Neural progenitor cell (in vitro differentiated cells): ENCODE results near the gene MORN5. TPM values are rescaled to one million over a fixed set of nuclear protein-coding genes. Genes with fewer than 3 reads are reported as not detected.

Experiments
- DNase-seq: peaks from one replicate; pipeline ENCODE4 v3.0.0-alpha.2; 2016; ENCODE audit warnings: low spot score
- H2AFZ ChIP-seq: fragments of 200-600 bp; sonication (generic); replicated peaks from 2 replicates; pipeline ENCODE4 v1.6.1; 2016; ENCODE audit warnings: antibody characterized with exemption
- H3F3A ChIP-seq: fragments of 200-600 bp; sonication (generic); 2 replicates; pipeline ENCODE4 v1.6.1; 2016; ENCODE audit warnings: antibody characterized with exemption, low read depth
- H3K27ac ChIP-seq: fragments of 200-600 bp; sonication (generic); 2 replicates; pipeline ENCODE4 v1.5.1; 2016; ENCODE audit warnings: mild to moderate bottlenecking
- H3K27me3 ChIP-seq: fragments of 200-600 bp; sonication (generic); 2 replicates; pipeline ENCODE4 v1.6.1; 2016; ENCODE audit warnings: mild to moderate bottlenecking, moderate library complexity
- H3K36me3 ChIP-seq: fragments of 200-600 bp; sonication (generic); 2 replicates; pipeline ENCODE4 v1.5.1; 2016
- H3K4me1 ChIP-seq: fragments of 200-600 bp; sonication (generic); 2 replicates; pipeline ENCODE4 v1.6.1; 2016; ENCODE audit warnings: mixed run types
- H3K4me2 ChIP-seq: fragments of 200-600 bp; sonication (generic); 2 replicates; pipeline ENCODE4 v1.6.1; 2016
- H3K4me3 ChIP-seq: fragments of 200-600 bp; sonication (generic); 2 replicates; pipeline ENCODE4 v1.5.1; 2016
- H3K79me2 ChIP-seq: fragments of 200-600 bp; sonication (generic); 2 replicates; pipeline ENCODE4 v1.6.1; 2016; ENCODE audit warnings: low read depth
- H3K9ac ChIP-seq: fragments of 200-600 bp; sonication (generic); 2 replicates; pipeline ENCODE4 v1.6.1; 2016
- H3K9me3 ChIP-seq: fragments of 200-600 bp; sonication (generic); 2 replicates; pipeline ENCODE4 v1.5.1; 2016; ENCODE audit warnings: low read depth
- H4K20me1 ChIP-seq: fragments of 200-600 bp; sonication (generic); 2 replicates; pipeline ENCODE4 v1.6.1; 2016; ENCODE audit warnings: low read depth
- H3K27ac Mint-ChIP-seq: 3 replicates; pipeline ENCODE4 v1.8.0; 2021; ENCODE audit warnings: mixed read lengths
- H3K27me3 Mint-ChIP-seq: 2 replicates; pipeline ENCODE4 v1.8.0; 2022; ENCODE audit warnings: low read depth, mild to moderate bottlenecking, inconsistent platforms, moderate library complexity, mixed read lengths; ENCODE audit not compliant: insufficient read depth
- H3K36me3 Mint-ChIP-seq: 3 replicates; pipeline ENCODE4 v1.8.0; 2021; ENCODE audit warnings: mixed read lengths
- H3K4me1 Mint-ChIP-seq: 3 replicates; pipeline ENCODE4 v1.8.0; 2021; ENCODE audit warnings: mixed read lengths
- H3K4me3 Mint-ChIP-seq: 3 replicates; pipeline ENCODE4 v1.8.0; 2021; ENCODE audit warnings: mild to moderate bottlenecking, moderate library complexity, mixed read lengths
- H3K9me3 Mint-ChIP-seq: 3 replicates; pipeline ENCODE4 v1.8.0; 2020; ENCODE audit warnings: mixed read lengths
- CTCF ChIP-seq: fragments of 200-600 bp; sonication (generic); IDR thresholded peaks from 2 replicates; pipeline ENCODE4 v1.5.1; 2017; ENCODE audit warnings: antibody characterized with exemption, mild to moderate bottlenecking
- EZH2 ChIP-seq: fragments of 200-600 bp; sonication (generic); IDR thresholded peaks from 2 replicates; pipeline ENCODE4 v1.6.1; 2017; ENCODE audit warnings: antibody characterized with exemption, mild to moderate bottlenecking, moderate library complexity
- EZH2phosphoT487 ChIP-seq: fragments of 200-600 bp; sonication (generic); IDR thresholded peaks from 2 replicates; pipeline ENCODE4 v1.6.1; 2017; ENCODE audit warnings: antibody characterized with exemption
- total RNA-seq: library from RNA; depleted of rRNA; stranded (reverse); fragments of >200 nt; gene quantifications from 2 replicates; pipeline ENCODE4 v1.2.3, GENCODE V29; 2015; ENCODE audit warnings: low replicate concordance

The MORN5 gene
- total RNA-seq, 1 donor from 2014 or later = 3.7 TPM

- Histone ChIP-seq H3K36me3 (no peaks in the 10 kb centered on the region), H3K4me2 (no peak overlapping the region), H3K9ac (no peak overlapping the region), H3K4me3 (no peak overlapping the region), H2AFZ (no peak overlapping the region), H3K4me1 (peaks cover 19% of the 10 kb centered on the region), H3K9me3 (no peaks in the 10 kb centered on the region), H3K79me2 (no peaks in the 10 kb centered on the region), H4K20me1 (peaks cover 45% of the 10 kb centered on the region), H3K27me3 (peaks cover 100% of the 10 kb centered on the region), H3K27ac (no peak overlapping the region), H3F3A (peaks cover 4% of the 10 kb centered on the region)
- Mint-ChIP-seq H3K27ac (no peak overlapping the region), H3K9me3 (no peaks in the 10 kb centered on the region), H3K27me3 (peaks cover 19% of the 10 kb centered on the region), H3K4me1 (peaks cover 31% of the 10 kb centered on the region), H3K4me3 (no peak overlapping the region), H3K36me3 (no peaks in the 10 kb centered on the region)
- no peak for TF ChIP-seq EZH2
- no peak for TF ChIP-seq CTCF
- TF ChIP-seq EZH2phosphoT487 = no peak
- DNase-seq = no peak
Observed at GRCh38 chr9:122135529-122135859, 24.2 kb upstream of the MORN5 start.

GRCh38 chr9:122138560-122139268 is 21.0 kb upstream of the MORN5 start:
- Histone ChIP-seq H2AFZ (no peak overlapping the region), H3K79me2 (no peaks in the 10 kb centered on the region), H3K4me3 (no peak overlapping the region), H3K4me1 (peaks cover 10% of the 10 kb centered on the region), H4K20me1 (peaks cover 26% of the 10 kb centered on the region), H3K27ac (no peak overlapping the region), H3K36me3 (no peaks in the 10 kb centered on the region), H3K9me3 (no peaks in the 10 kb centered on the region), H3K4me2 (no peak overlapping the region), H3K27me3 (peaks cover 68% of the 10 kb centered on the region), H3F3A (peaks cover 4% of the 10 kb centered on the region), H3K9ac (no peak overlapping the region)
- no peak for DNase-seq
- Mint-ChIP-seq H3K4me3 (no peak overlapping the region), H3K9me3 (no peaks in the 10 kb centered on the region), H3K36me3 (peaks cover 1% of the 10 kb centered on the region), H3K27me3 (peaks cover 6% of the 10 kb centered on the region), H3K27ac (no peak overlapping the region), H3K4me1 (peaks cover 15% of the 10 kb centered on the region)
- no peak for TF ChIP-seq EZH2
- no peak for TF ChIP-seq CTCF
- no peak for TF ChIP-seq EZH2phosphoT487

- TF ChIP-seq EZH2phosphoT487 = no peak
Observed at GRCh38 chr9:122140368-122141193, 19.1 kb upstream of the MORN5 start.

GRCh38 chr9:122141671-122142070 is 18.0 kb upstream of the MORN5 start:
- Histone ChIP-seq H3K4me2 (no peak overlapping the region), H4K20me1 (peaks cover 2% of the 10 kb centered on the region), H2AFZ (no peak overlapping the region), H3K79me2 (no peaks in the 10 kb centered on the region), H3K4me3 (no peak overlapping the region), H3F3A (no peaks in the 10 kb centered on the region), H3K9me3 (no peaks in the 10 kb centered on the region), H3K36me3 (no peaks in the 10 kb centered on the region), H3K27me3 (peaks cover 39% of the 10 kb centered on the region), H3K27ac (no peak overlapping the region), H3K4me1 (no peaks in the 10 kb centered on the region), H3K9ac (no peak overlapping the region)
- no peak for DNase-seq
- Mint-ChIP-seq H3K36me3 (peaks cover 11% of the 10 kb centered on the region), H3K9me3 (no peaks in the 10 kb centered on the region), H3K27ac (peak overlapping the region; percentile 34), H3K4me1 (peaks cover 3% of the 10 kb centered on the region), H3K4me3 (no peak overlapping the region), H3K27me3 (peaks cover 2% of the 10 kb centered on the region)
- TF ChIP-seq CTCF = no peak
- TF ChIP-seq EZH2 = no peak
- TF ChIP-seq EZH2phosphoT487 = no peak

More at GRCh38 chr9:122140368-122141193, 19.1 kb upstream of the MORN5 start:
- no peaks in the 10 kb centered on the region for H3K79me2 ChIP-seq
- no peaks in the 10 kb centered on the region for H3K9me3 ChIP-seq
- no peaks in the 10 kb centered on the region for H3K36me3 ChIP-seq
- no peak for DNase-seq
- H3K9me3 Mint-ChIP-seq = no peaks in the 10 kb centered on the region
- H3F3A ChIP-seq = no peaks in the 10 kb centered on the region
- H3K4me3 ChIP-seq = no peak overlapping the region
- peaks cover 3% of the 10 kb centered on the region for H3K27me3 Mint-ChIP-seq
- no peak overlapping the region for H3K27ac ChIP-seq
- peaks cover 9% of the 10 kb centered on the region for H4K20me1 ChIP-seq
- peaks cover 50% of the 10 kb centered on the region for H3K27me3 ChIP-seq
- no peaks in the 10 kb centered on the region for H3K4me1 ChIP-seq
- no peak overlapping the region for H3K27ac Mint-ChIP-seq
- no peak overlapping the region for H3K9ac ChIP-seq
- no peak overlapping the region for H3K4me3 Mint-ChIP-seq
- no peak overlapping the region for H3K4me2 ChIP-seq
- peaks cover 3% of the 10 kb centered on the region for H3K4me1 Mint-ChIP-seq
- peaks cover 11% of the 10 kb centered on the region for H3K36me3 Mint-ChIP-seq
- no peak overlapping the region for H2AFZ ChIP-seq
